H54 (cell line): ENCODE data around the gene GSG1L.

Experiments used
- DNase-seq: peaks from one replicate; pipeline ENCODE4 v3.0.0; 2011; ENCODE audit warnings: low spot score, mixed read lengths; ENCODE audit not compliant: insufficient read length
- FAIRE-seq: peaks from 3 replicates; lab custom pipeline; 2011; peaks lifted over from hg19 to GRCh38; lab: Jason Lieb, UNC
- POLR2A ChIP-seq: IDR thresholded peaks from 2 replicates; pipeline ENCODE4 v1.6.1; 2011; ENCODE audit warnings: low read depth, mild to moderate bottlenecking, low read length

GSG1L gene

DNA sequence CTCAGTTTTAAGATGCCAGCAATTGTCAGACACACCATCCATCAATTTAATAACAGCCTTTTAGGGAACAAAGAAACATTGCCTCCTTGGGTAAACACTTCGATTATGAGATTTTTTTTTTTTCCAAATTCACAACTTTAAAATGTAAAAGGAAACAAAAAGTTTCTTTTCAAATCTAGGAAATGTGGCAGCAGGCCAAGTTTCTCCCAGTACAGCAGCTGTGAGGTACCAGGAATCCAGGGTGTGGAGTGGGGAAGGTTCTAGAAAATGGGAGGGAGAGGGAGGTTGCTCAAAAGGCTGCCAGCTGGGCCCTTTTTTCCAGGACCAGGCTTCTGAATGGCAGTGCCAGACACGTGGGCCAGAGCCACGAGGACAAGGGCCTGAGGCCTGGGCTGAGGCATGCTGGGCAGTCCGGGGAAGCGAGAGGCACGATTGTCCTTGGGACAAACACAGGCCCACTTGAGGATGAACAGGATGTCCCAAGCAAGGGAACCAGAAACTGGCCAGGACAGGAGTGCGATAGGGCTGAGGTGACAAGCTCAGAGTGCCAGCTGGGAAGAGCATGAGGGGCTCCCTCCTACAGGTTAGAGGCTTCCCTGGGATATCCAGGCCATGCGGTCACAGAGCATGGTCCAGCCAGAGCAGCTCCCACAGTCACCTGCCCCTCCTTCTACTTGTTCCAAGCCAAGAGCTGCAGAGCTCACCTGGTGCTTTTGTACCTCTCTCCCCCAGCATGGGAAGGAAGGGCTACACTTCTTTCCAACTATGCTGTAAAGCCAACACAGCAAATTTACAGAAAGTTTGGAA, 298.4 kb downstream of the GSG1L start:
- FAIRE-seq (no peak), DNase-seq (no peak)

DNA sequence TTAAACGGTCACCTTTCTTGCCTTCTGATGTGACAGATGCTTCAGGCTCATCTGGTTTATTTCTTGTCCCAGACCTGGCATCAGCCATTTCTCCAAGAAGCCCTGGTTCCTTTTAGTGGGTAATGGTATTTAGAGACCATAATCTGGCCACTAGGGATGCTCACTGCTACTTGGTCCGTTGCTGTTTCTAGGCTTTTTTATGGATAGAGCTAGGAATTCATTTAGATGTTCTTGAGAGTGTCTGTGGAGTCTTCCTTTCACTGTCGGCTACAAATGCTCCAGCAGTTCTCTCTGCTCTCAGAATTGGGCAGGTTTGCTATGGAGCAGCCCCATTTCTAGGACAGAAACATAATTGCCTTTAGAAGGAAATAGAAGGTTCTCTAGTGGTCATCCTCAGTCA, 299.1 kb downstream of the GSG1L start:
- FAIRE-seq, result no peak

More for the DNA sequence above, 298.4 kb downstream of the GSG1L start:
- no peak for TF ChIP-seq POLR2A

GRCh38 chr16:27762441-27762840, 301.1 kb downstream of the GSG1L start:
- DNase-seq (no peak), FAIRE-seq (peak; percentile 82)
- no peak for TF ChIP-seq POLR2A

More for the DNA sequence above, 299.1 kb downstream of the GSG1L start:
- no peak for TF ChIP-seq POLR2A
- no peak for DNase-seq

DNA sequence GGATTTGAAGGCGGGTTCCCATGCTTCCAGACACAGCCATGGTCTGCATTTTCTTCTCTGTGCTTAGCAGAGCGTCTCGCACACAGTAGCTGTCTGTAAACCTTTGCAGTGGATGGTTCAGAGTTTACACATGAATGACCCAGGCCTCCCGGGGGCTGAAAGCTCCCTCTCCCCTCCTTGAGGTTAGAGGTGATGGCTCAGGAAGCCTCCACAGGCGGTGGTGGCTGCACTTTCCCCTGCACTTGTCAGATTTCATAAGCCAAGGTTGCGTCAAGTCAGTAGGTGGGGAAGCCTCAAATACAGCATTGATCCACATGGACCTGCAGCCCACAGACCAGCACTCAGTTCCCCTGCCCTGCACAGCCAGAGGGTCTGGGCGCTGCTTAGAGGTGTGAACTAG, 301.7 kb downstream of the GSG1L start:
- no peak for TF ChIP-seq POLR2A

DNA sequence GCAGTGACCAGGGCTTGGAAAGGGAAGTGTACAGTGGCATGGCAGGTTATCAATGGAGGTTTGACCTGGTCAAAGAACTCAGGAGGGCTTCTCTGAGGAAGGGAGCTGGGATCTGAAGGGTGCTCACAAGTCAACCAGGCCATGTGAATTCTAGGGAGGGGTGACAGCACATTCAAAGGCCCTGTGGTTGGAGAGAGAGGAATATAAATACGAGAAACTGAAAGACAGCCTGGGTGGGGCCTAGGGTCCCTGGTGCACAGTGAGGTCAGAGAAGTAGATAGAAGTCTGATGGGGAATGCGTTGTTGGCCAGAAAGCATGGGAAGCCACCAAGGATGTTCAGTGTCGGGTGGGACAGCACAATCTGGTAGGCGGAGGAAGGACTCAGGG, 302.7 kb downstream of the GSG1L start:
- FAIRE-seq, result no peak
- no peak for DNase-seq

More for the DNA sequence above, 301.7 kb downstream of the GSG1L start:
- DNase-seq, result no peak
- FAIRE-seq, result no peak

DNA sequence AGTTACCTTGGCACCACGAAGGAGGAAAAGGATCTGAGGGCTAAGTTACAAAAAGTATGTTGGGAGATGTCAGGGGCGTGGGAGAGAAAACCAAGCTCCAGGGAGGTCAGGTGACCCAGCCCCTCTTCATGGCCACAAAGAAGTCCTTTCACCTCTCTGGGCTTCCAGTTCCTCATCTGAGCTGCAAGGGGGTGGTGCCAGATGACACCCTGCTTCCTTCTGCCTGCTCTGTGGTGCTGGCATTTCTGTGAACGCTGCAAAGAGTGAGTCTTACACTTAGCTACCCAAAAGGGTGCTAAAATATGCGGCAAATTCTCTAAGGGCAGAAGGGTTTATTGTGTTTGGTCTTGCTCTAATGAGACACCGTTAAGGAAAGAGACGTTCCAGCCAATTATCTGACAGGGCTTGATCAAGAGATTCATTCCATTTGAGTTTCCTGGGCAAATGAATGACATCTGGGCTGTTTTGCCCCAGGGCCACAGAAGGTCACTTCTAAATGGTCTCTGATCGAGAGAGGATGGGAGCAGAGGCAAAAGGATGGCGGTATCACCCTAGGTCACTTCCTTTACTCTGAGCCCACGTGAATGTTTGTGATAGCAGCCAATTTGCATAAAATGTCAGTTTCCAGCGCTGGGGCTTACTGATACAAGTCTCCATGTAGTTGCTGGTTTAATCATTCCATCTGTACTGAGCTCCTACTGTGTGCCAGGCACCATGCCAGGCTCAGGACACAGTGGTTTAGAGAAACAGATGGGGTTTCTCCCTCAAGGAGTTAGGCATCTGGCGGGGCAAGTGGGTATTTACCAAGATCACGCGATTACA, 303.3 kb downstream of the GSG1L start:
- DNase-seq (no peak), FAIRE-seq (no peak)
- TF ChIP-seq POLR2A, result no peak

More for the DNA sequence above, 302.7 kb downstream of the GSG1L start:
- TF ChIP-seq POLR2A, result no peak

DNA sequence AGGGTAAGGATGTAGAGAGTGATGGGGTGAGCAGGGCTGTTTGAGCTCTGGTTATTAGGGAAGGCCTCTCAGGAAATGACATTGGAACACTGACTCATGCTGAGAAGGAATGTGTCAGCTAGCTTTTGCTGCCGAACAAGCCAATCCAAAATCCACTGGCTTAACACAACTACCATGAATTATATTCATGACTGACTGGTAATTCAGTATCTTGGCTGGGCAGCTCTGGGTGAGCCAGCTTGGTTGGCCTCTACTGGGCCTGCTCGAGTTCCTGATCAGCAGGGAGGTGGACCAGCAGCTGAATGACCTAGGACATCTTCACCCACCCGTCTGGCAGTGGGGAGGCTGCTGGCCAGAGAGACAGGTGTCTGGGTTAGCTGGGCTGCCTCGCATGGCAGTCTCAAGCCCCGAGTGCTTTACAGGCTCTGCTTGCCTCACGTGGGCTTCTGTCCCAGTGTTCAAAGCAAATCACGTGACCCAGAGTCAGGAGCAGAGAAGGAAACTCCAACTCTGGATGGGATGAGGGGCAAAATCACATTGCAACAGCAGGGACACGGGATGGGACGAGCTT, 304.1 kb downstream of the GSG1L start:
- FAIRE-seq, result peak; percentile 58
- peak; percentile 68 for DNase-seq
- no peak for TF ChIP-seq POLR2A

DNA sequence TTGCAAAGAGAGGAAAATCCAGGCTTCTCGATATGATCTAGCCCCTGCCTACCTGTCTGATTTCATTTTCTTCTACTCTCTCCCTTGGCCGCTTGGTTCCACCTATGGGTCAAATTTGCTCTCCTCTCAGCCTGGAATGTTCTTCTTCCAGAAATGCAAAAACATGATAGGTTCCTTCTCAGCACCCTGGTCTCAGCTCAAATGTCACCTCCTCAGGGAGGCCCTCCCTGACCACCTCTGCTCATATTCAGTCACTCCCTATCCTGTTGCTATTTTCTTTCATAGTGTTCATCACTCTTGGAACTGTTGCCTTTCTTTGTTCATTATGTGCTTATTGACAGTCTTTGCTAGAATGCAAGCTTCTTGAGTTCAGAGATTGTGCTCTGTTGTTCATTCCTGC, 305.0 kb downstream of the GSG1L start:
- TF ChIP-seq POLR2A, result no peak
- DNase-seq (no peak), FAIRE-seq (no peak)

- DNase-seq (no peak), FAIRE-seq (no peak)
- TF ChIP-seq POLR2A, result no peak
Observed at GRCh38 chr16:27756206-27756970, 307.1 kb downstream of the GSG1L start.

DNA sequence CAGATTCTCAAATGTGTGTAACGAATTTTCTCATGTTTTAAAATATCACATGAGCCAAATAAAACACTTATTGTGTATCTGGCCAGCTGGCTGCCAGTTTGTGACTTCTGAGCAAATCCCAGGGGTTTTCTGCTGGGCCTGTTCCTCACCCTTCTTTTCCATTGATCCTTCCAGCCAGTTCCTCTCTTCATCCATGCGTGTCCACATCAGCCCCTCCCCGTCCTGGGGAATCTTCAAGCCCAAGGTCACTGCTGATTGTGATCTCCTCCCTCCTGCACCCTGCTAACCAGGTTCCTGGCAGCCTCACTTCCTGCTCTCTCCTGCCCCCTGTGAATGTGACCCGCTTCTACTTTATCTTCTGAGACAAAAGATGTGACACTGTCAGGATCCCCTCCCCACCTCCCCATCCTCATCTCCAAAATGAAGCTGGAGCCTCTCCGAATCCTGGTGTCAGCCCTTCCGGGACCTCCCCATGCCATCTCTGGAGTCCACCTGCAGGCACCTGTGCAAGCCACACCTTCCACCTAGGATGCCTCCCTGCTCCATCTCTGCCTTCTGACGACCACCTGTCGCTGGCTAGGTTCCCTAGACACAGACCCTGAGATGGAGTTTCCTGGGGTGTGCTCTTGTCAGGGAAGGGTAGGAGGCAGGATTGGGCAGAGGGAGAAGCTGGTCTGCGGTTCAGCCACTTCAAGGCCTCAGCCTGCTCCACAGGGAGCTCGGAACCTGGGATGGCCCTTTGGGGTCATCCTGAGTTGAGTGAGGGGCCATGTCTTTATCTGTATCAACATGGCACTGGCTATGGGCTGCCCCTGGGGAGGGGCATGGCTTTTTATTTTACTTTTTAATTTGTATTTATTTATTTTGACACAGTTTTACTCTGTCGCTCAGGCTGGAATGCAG, 308.5 kb downstream of the GSG1L start:
- DNase-seq (no peak), FAIRE-seq (no peak)
- TF ChIP-seq POLR2A, result no peak

DNA sequence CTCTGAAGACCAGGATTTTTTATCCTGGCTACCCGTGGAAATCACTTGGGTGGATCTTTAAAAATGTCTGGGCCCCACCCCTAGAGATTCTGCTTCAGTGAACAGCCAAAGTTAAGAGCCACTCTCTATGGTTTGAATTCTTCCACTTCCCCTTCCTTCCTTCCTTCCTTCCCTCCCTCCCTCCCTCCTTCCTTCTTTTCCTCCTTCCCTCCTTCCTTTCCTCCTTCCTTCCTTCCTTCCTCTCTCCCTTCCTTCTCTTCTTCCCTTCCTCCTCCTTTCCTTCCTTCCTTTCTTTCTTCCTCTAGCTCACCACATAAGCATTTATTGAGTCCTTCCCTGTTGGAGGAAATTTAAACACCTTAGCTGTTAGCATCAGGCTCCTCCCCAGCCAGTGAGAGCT, 310.0 kb downstream of the GSG1L start:
- no peak for TF ChIP-seq POLR2A
- no peak for DNase-seq
- FAIRE-seq, result no peak

- no peak for TF ChIP-seq POLR2A
- FAIRE-seq, result no peak
Observed at GRCh38 chr16:27752241-27752640, 311.3 kb downstream of the GSG1L start.

GRCh38 chr16:27751676-27752075, 311.8 kb downstream of the GSG1L start:
- TF ChIP-seq POLR2A, result no peak
- FAIRE-seq (no peak), DNase-seq (no peak)

More at GRCh38 chr16:27752241-27752640, 311.3 kb downstream of the GSG1L start:
- no peak for DNase-seq
